Panc1 (cell line): Measurements from ENCODE around the gene CA5A.
A peak's percentile ranks its signal among the peaks of the same experiment; 100 is the strongest.

Experiments
- POLR2AphosphoS5 ChIP-seq: IDR thresholded peaks from 2 replicates; pipeline ENCODE4 v1.6.1; 2012; ENCODE audit warnings: mild to moderate bottlenecking, low read depth, low read length, moderate library complexity
- REST ChIP-seq, 2 experiments: IDR thresholded peaks; 2 replicates each; pipeline ENCODE4 v1.6.1; 2011 to 2012; ENCODE audit warnings: low read depth in 2 of 2, control low read depth in 1 of 2, low read length in 1 of 2, mild to moderate bottlenecking in 1 of 2, moderate library complexity in 1 of 2; ENCODE audit not compliant: insufficient read depth in 1 of 2
- SIN3A ChIP-seq: IDR thresholded peaks from 2 replicates; pipeline ENCODE4 v1.6.1; 2012; ENCODE audit warnings: low read depth, mild to moderate bottlenecking, low read length, moderate library complexity, borderline replicate concordance; ENCODE audit not compliant: insufficient read depth
- TCF7L2 ChIP-seq: IDR thresholded peaks from 2 replicates; pipeline ENCODE4 v1.6.1; 2011; ENCODE audit warnings: mild to moderate bottlenecking, low read depth, low read length, inconsistent platforms
- TF ChIP-seq, protein P1 (sequence below): fragments of 450-650 bp; IDR thresholded peaks from 2 replicates; pipeline ENCODE4 v1.5.1; 2017; ENCODE audit warnings: mild to moderate bottlenecking

DNA sequence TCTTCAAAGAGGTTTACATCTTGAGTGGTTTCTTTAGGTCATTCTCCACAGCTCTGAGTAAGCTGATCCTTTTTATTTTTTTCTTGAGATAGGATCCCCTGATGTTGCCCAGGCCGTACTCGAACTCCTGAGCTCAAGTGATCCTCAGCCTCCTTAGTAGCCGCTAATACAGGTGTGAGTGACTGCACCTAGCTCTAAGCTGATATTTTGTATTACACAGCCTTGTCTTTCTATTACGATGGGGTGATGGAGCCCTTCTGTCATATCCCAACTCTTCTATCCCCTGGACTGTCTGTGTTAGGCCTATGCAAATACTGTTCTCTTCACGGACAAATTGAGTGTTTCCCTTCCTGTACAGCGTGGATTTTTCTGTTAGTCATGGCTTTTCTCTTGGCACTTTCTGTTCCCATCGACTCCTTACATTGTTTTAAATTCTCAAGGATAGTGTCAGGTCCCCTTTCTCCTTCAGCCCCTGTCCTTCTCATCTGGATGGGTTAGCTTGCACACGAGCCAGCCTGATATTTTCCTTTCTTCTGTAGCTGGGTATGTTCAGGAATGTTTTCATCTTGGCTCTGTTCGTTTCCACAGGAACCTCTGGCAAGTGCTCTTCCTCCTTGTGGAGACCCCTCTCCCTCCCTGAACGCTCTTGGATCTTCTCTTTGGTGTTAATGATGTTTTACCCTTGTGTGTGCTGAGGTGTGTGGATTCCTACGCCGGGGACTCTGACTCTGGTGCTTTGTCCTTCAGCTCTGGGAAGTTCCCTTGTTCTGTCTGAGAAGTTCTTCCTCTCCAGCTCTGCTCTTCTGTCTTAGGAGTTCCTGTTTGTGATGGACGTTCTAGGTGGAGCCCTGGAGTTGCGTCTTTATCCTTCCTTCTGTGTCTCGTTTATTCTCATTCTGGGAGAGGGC, 17.2 kb upstream of the CA5A start:
- TF ChIP-seq, protein P1, sequence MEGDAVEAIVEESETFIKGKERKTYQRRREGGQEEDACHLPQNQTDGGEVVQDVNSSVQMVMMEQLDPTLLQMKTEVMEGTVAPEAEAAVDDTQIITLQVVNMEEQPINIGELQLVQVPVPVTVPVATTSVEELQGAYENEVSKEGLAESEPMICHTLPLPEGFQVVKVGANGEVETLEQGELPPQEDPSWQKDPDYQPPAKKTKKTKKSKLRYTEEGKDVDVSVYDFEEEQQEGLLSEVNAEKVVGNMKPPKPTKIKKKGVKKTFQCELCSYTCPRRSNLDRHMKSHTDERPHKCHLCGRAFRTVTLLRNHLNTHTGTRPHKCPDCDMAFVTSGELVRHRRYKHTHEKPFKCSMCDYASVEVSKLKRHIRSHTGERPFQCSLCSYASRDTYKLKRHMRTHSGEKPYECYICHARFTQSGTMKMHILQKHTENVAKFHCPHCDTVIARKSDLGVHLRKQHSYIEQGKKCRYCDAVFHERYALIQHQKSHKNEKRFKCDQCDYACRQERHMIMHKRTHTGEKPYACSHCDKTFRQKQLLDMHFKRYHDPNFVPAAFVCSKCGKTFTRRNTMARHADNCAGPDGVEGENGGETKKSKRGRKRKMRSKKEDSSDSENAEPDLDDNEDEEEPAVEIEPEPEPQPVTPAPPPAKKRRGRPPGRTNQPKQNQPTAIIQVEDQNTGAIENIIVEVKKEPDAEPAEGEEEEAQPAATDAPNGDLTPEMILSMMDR, result no peak
- TF ChIP-seq SIN3A (no peak), REST (IDR thresholded peaks at IDR 0.05; ENCODE audit: insufficient read depth in 1 of 2, low read depth in 2 of 2, low read length in 1 of 2) (no peak), POLR2AphosphoS5 (0 out of 2 replicates have a peak, but pooled peaks have one; percentile 22), TCF7L2 (no peak)
